NCI-H2171 (cell line): ENCODE data around the gene IKZF3.
"Not testable (repeated sequence)": the region's sequence is repeated elsewhere in the genome, so short reads cannot be mapped to it uniquely, and the experiment has no call there.

Source experiments
- DNase-seq: peaks from one replicate; lab custom pipeline; 2025; lab: John Stamatoyannopoulos, UW

The IKZF3 gene

GRCh38 chr17:39855911-39856649 is 8.0 kb downstream of the IKZF3 start:
- not testable (repeated sequence) for DNase-seq

- no peak for DNase-seq
These were observed 9.2 kb downstream of the IKZF3 start for GRCh38 chr17:39854909-39855308.

- DNase-seq = no peak
These were observed 11.9 kb downstream of the IKZF3 start for GRCh38 chr17:39852239-39852638.

GRCh38 chr17:39850186-39850585 is 13.9 kb downstream of the IKZF3 start:
- DNase-seq = not testable (repeated sequence)

GRCh38 chr17:39848600-39848999 is 15.5 kb downstream of the IKZF3 start:
- no peak for DNase-seq

- DNase-seq = no peak
These were observed 17.9 kb downstream of the IKZF3 start for GRCh38 chr17:39846205-39846604.

- DNase-seq = peak; percentile 2
These were observed 18.9 kb downstream of the IKZF3 start for GRCh38 chr17:39845052-39845846.

GRCh38 chr17:39841134-39841683 is 22.9 kb downstream of the IKZF3 start:
- DNase-seq = no peak

- no peak for DNase-seq
These were observed 25.3 kb downstream of the IKZF3 start for GRCh38 chr17:39838784-39839183.

GRCh38 chr17:39838057-39838456 is 26.1 kb downstream of the IKZF3 start:
- no peak for DNase-seq

- no peak for DNase-seq
These were observed 28.0 kb downstream of the IKZF3 start for GRCh38 chr17:39836117-39836516.

- no peak for DNase-seq
These were observed 28.9 kb downstream of the IKZF3 start for GRCh38 chr17:39835038-39835786.

GRCh38 chr17:39834017-39834416 is 30.1 kb downstream of the IKZF3 start:
- DNase-seq = no peak

GRCh38 chr17:39831588-39831987 is 32.5 kb downstream of the IKZF3 start:
- DNase-seq = no peak

GRCh38 chr17:39828443-39828842 is 35.7 kb downstream of the IKZF3 start:
- DNase-seq = no peak

GRCh38 chr17:39826334-39826733 is 37.8 kb downstream of the IKZF3 start:
- DNase-seq = no peak

- no peak for DNase-seq
These were observed 40.6 kb downstream of the IKZF3 start for GRCh38 chr17:39823407-39824054.

GRCh38 chr17:39822051-39822451 is 42.1 kb downstream of the IKZF3 start:
- no peak for DNase-seq

GRCh38 chr17:39820987-39821386 is 43.1 kb downstream of the IKZF3 start:
- DNase-seq = no peak

GRCh38 chr17:39820541-39820940 is 43.6 kb downstream of the IKZF3 start:
- DNase-seq = no peak

GRCh38 chr17:39818358-39819000 is 45.6 kb downstream of the IKZF3 start:
- DNase-seq = no peak
